ENCODE data around the gene FADS6.
"Not testable (repeated sequence)": the region's sequence is repeated elsewhere in the genome, so short reads cannot be mapped to it uniquely, and the experiment has no call there.

FADS6 gene

GRCh38 chr17:74883241-74883745, 10.1 kb downstream of the FADS6 start:
- no peak for DNase-seq

GRCh38 chr17:74882517-74883240, 10.8 kb downstream of the FADS6 start:
- no peak for DNase-seq

- DNase-seq, result no peak
These were observed 12.4 kb downstream of the FADS6 start for GRCh38 chr17:74881073-74881472.

GRCh38 chr17:74879308-74879707, 14.1 kb downstream of the FADS6 start:
- DNase-seq, result no peak

GRCh38 chr17:74878658-74879057, 14.8 kb downstream of the FADS6 start:
- no peak for DNase-seq

- DNase-seq, result no peak
These were observed 15.6 kb downstream of the FADS6 start for GRCh38 chr17:74877592-74878548.

- no peak for DNase-seq
These were observed 17.3 kb downstream of the FADS6 start for GRCh38 chr17:74875977-74876593.

GRCh38 chr17:74875155-74875976, 18.1 kb downstream of the FADS6 start:
- no peak for DNase-seq

- no peak for DNase-seq
These were observed 18.8 kb downstream of the FADS6 start for GRCh38 chr17:74874615-74875037.

GRCh38 chr17:74873874-74874614, 19.4 kb downstream of the FADS6 start:
- no peak for DNase-seq

GRCh38 chr17:74873037-74873873, 20.2 kb downstream of the FADS6 start:
- DNase-seq, result peak; percentile 100

GRCh38 chr17:74872313-74873036, 21.0 kb downstream of the FADS6 start, which contains the start of gene FDXR:
Gene FDXR, minus strand, starts transcription at chr17:74872994. Its CDS starts 50 bp downstream, at chr17:74872944.
- DNase-seq, result no peak

- DNase-seq, result no peak
These were observed 21.9 kb downstream of the FADS6 start for GRCh38 chr17:74871356-74872076.

- DNase-seq, result no peak
These were observed 22.9 kb downstream of the FADS6 start for GRCh38 chr17:74870512-74870911.

GRCh38 chr17:74870028-74870427, 23.4 kb downstream of the FADS6 start:
- not testable (repeated sequence) for DNase-seq

- no peak for DNase-seq
These were observed 24.6 kb downstream of the FADS6 start for GRCh38 chr17:74868908-74869255.

GRCh38 chr17:74868251-74868907, 25.1 kb downstream of the FADS6 start:
- no peak for DNase-seq

- DNase-seq, result no peak
These were observed 27.1 kb downstream of the FADS6 start for GRCh38 chr17:74866198-74866835.
